HAP-1 (cell line): Measurements from ENCODE around the gene ENTPD2.

Experiments
- DNase-seq, 2 experiments: peaks; one replicate each; pipeline ENCODE4 v3.0.0-alpha.2; 2016 to 2020; ENCODE audit warnings: low spot score in 2 of 2
- H3K27me3 ChIP-seq: fragments of 250-450 bp; sonication (Bioruptor Pico); 2 replicates; pipeline ENCODE4 v1.5.1; 2020; ENCODE audit warnings: low read depth, mild to moderate bottlenecking, moderate library complexity
- H3K36me3 ChIP-seq: fragments of 250-450 bp; sonication (Bioruptor Pico); replicated peaks from 2 replicates; pipeline ENCODE4 v1.5.1; 2020; ENCODE audit warnings: mild to moderate bottlenecking
- H3K4me1 ChIP-seq: fragments of 250-450 bp; sonication (Bioruptor Pico); 2 replicates; pipeline ENCODE4 v1.5.1; 2020; ENCODE audit warnings: mild to moderate bottlenecking
- H3K4me3 ChIP-seq: fragments of 250-450 bp; sonication (Bioruptor Pico); 2 replicates; pipeline ENCODE4 v1.5.1; 2020; ENCODE audit warnings: mild to moderate bottlenecking, moderate library complexity
- H3K9me3 ChIP-seq: fragments of 250-450 bp; sonication (Bioruptor Pico); 2 replicates; pipeline ENCODE4 v1.5.1; 2020; ENCODE audit warnings: mild to moderate bottlenecking, moderate library complexity
- in situ Hi-C: fragments of 300-500 bp; cut with MboI; formaldehyde crosslinking; loops from 3 replicates; pipeline ENCODE4 v1.14.3; 2020; ENCODE audit warnings: low sequenced_read_pairs, inconsistent platforms, mixed read lengths

ENTPD2 gene

GRCh38 chr9:137051145-137051724 is 2.6 kb downstream of the ENTPD2 start:
- no peaks in the 10 kb centered on the region for H3K9me3 ChIP-seq
- no peak for DNase-seq
- H3K27me3 ChIP-seq = peaks cover 18% of the 10 kb centered on the region
- H3K4me1 ChIP-seq = 0 out of 2 replicates have a peak, but pooled peaks cover 3% of the 10 kb centered on the region
- in situ Hi-C loops = no loop called here
- no peak overlapping the region for H3K4me3 ChIP-seq
- no peaks in the 10 kb centered on the region for H3K36me3 ChIP-seq

GRCh38 chr9:137050570-137050969 is 3.3 kb downstream of the ENTPD2 start:
- no peak for DNase-seq
- in situ Hi-C loops = no loop called here

GRCh38 chr9:137049544-137050449 is 4.1 kb downstream of the ENTPD2 start:
- in situ Hi-C loops = no loop called here
- peak; percentile 22 to 86 for DNase-seq
- H3K27me3 ChIP-seq = peaks cover 18% of the 10 kb centered on the region
- H3K4me3 ChIP-seq = no peak overlapping the region
- peaks cover 3% of the 10 kb centered on the region; the same call in 1 of the 2 replicates for H3K4me1 ChIP-seq
- H3K36me3 ChIP-seq = no peaks in the 10 kb centered on the region
- no peaks in the 10 kb centered on the region for H3K9me3 ChIP-seq

More at GRCh38 chr9:137050570-137050969, 3.3 kb downstream of the ENTPD2 start:
- Histone ChIP-seq H3K4me1 (0 out of 2 replicates have a peak, but pooled peaks cover 3% of the 10 kb centered on the region), H3K36me3 (no peaks in the 10 kb centered on the region), H3K9me3 (no peaks in the 10 kb centered on the region), H3K4me3 (no peak overlapping the region), H3K27me3 (peaks cover 18% of the 10 kb centered on the region)

GRCh38 chr9:137048655-137049543 is 5.0 kb downstream of the ENTPD2 start:
- H3K4me1 ChIP-seq = no peaks in the 10 kb centered on the region; the same call in 1 of the 2 replicates
- H3K9me3 ChIP-seq = no peaks in the 10 kb centered on the region
- peak in 1 of 2 experiments; percentile 42 for DNase-seq
- in situ Hi-C loops = no loop called here
- peaks cover 18% of the 10 kb centered on the region for H3K27me3 ChIP-seq
- H3K36me3 ChIP-seq = no peaks in the 10 kb centered on the region
- no peak overlapping the region for H3K4me3 ChIP-seq

GRCh38 chr9:137046088-137046787 is 7.6 kb downstream of the ENTPD2 start, which contains the start of gene NPDC1:
TSS of gene NPDC1 (minus strand) at chr9:137046177. CDS start at chr9:137045989, 188 bp downstream.
- Histone ChIP-seq H3K4me3 (peak within 1 kb of the TSS; percentile 49), H3K36me3 (no peaks in the 10 kb centered on the region), H3K9me3 (no peaks in the 10 kb centered on the region), H3K27me3 (peaks cover 15% of the 10 kb centered on the region), H3K4me1 (no peaks in the 10 kb centered on the region; the same call in 1 of the 2 replicates)
- DNase-seq = peak; percentile 79 to 93
- in situ Hi-C loops = no loop called here

- no peaks in the 10 kb centered on the region; the same call in 1 of the 2 replicates for H3K4me1 ChIP-seq
- DNase-seq = peak in 1 of 2 experiments; percentile 63
- H3K9me3 ChIP-seq = no peaks in the 10 kb centered on the region
- H3K4me3 ChIP-seq = peak overlapping the region; percentile 49
- H3K36me3 ChIP-seq = no peaks in the 10 kb centered on the region
- in situ Hi-C loops = no loop called here
- H3K27me3 ChIP-seq = peaks cover 13% of the 10 kb centered on the region
These were observed 8.4 kb downstream of the ENTPD2 start for GRCh38 chr9:137045294-137046087.

- in situ Hi-C loops = no loop called here
- no peak for DNase-seq
- Histone ChIP-seq H3K27me3 (peaks cover 8% of the 10 kb centered on the region), H3K4me1 (no peaks in the 10 kb centered on the region; the same call in 1 of the 2 replicates), H3K9me3 (no peaks in the 10 kb centered on the region), H3K4me3 (peak overlapping the region; percentile 49), H3K36me3 (peaks cover 3% of the 10 kb centered on the region; the same call in 1 of the 2 replicates)
These were observed 9.2 kb downstream of the ENTPD2 start for GRCh38 chr9:137044502-137045177.

GRCh38 chr9:137044037-137044436 is 9.8 kb downstream of the ENTPD2 start:
- no peak overlapping the region for H3K4me3 ChIP-seq
- H3K4me1 ChIP-seq = no peaks in the 10 kb centered on the region; the same call in 1 of the 2 replicates
- H3K9me3 ChIP-seq = no peaks in the 10 kb centered on the region
- in situ Hi-C loops = no loop called here
- DNase-seq = no peak
- peaks cover 7% of the 10 kb centered on the region; the same call in 1 of the 2 replicates for H3K36me3 ChIP-seq
- peaks cover 2% of the 10 kb centered on the region for H3K27me3 ChIP-seq

- in situ Hi-C loops = no loop called here
- peaks cover 12% of the 10 kb centered on the region; the same call in 1 of the 2 replicates for H3K36me3 ChIP-seq
- no peak for DNase-seq
- no peaks in the 10 kb centered on the region for H3K27me3 ChIP-seq
- no peaks in the 10 kb centered on the region for H3K9me3 ChIP-seq
- no peak overlapping the region for H3K4me3 ChIP-seq
- H3K4me1 ChIP-seq = no peaks in the 10 kb centered on the region; the same call in 1 of the 2 replicates
These were observed 10.8 kb downstream of the ENTPD2 start for GRCh38 chr9:137042751-137043727.

GRCh38 chr9:137041124-137041523 is 12.7 kb downstream of the ENTPD2 start:
- no peak for DNase-seq
- no peaks in the 10 kb centered on the region for H3K9me3 ChIP-seq
- no peaks in the 10 kb centered on the region; the same call in 1 of the 2 replicates for H3K4me1 ChIP-seq
- peaks cover 12% of the 10 kb centered on the region; the same call in 1 of the 2 replicates for H3K36me3 ChIP-seq
- in situ Hi-C loops = no loop called here
- H3K4me3 ChIP-seq = no peak overlapping the region
- no peaks in the 10 kb centered on the region for H3K27me3 ChIP-seq

GRCh38 chr9:137040568-137040967 is 13.3 kb downstream of the ENTPD2 start:
- H3K36me3 ChIP-seq = peaks cover 12% of the 10 kb centered on the region; the same call in 1 of the 2 replicates
- in situ Hi-C loops = no loop called here
- H3K4me3 ChIP-seq = no peak overlapping the region

More at GRCh38 chr9:137040568-137040967, 13.3 kb downstream of the ENTPD2 start:
- Histone ChIP-seq H3K27me3 (no peaks in the 10 kb centered on the region), H3K4me1 (no peaks in the 10 kb centered on the region; the same call in 1 of the 2 replicates), H3K9me3 (no peaks in the 10 kb centered on the region)
- DNase-seq = no peak
